HEK293T (cell line): Measurements from ENCODE around the gene PYCR2.

ENCODE experiments used
- ARNT ChIP-seq: fragments of 450-650 bp; IDR thresholded peaks from 2 replicates; pipeline ENCODE4 v1.6.1; 2017; ENCODE audit warnings: mild to moderate bottlenecking
- CTBP1 ChIP-seq: fragments of 450-650 bp; IDR thresholded peaks from 2 replicates; pipeline ENCODE4 v1.6.1; 2016; ENCODE audit warnings: borderline replicate concordance
- ELF4 ChIP-seq: fragments of 450-650 bp; IDR thresholded peaks from 2 replicates; pipeline ENCODE4 v1.6.1; 2017; ENCODE audit warnings: antibody characterized with exemption
- FOXA1 ChIP-seq: fragments of 450-650 bp; IDR thresholded peaks from 2 replicates; pipeline ENCODE4 v1.6.1; 2016; ENCODE audit warnings: mild to moderate bottlenecking
- FOXK2 ChIP-seq: fragments of 450-650 bp; IDR thresholded peaks from 2 replicates; pipeline ENCODE4 v1.6.1; 2016; ENCODE audit warnings: mild to moderate bottlenecking
- FOXM1 ChIP-seq: fragments of 450-650 bp; IDR thresholded peaks from 2 replicates; pipeline ENCODE4 v1.6.1; 2017; ENCODE audit warnings: mild to moderate bottlenecking, borderline replicate concordance
- L3MBTL2 ChIP-seq: fragments of 450-650 bp; conservative IDR thresholded peaks from 2 replicates; pipeline ENCODE4 v1.6.1; 2016; ENCODE audit warnings: mild to moderate bottlenecking
- LEF1 ChIP-seq: fragments of 450-650 bp; IDR thresholded peaks from 2 replicates; pipeline ENCODE4 v1.6.1; 2017; ENCODE audit warnings: mild to moderate bottlenecking, borderline replicate concordance
- SP1 ChIP-seq: fragments of 450-650 bp; IDR thresholded peaks from 2 replicates; pipeline ENCODE4 v1.6.1; 2017
- SUZ12 ChIP-seq: fragments of 450-650 bp; IDR thresholded peaks from 2 replicates; pipeline ENCODE4 v1.6.1; 2016; ENCODE audit warnings: mild to moderate bottlenecking
- TF ChIP-seq, protein P1 (sequence below): fragments of 450-650 bp; IDR thresholded peaks from 2 replicates; pipeline ENCODE4 v1.6.1; 2016

GRCh38 chr1:225879521-225880221, 44.4 kb downstream of the PYCR2 start:
- TF ChIP-seq SUZ12 (no peak), FOXK2 (no peak), FOXA1 (no peak), L3MBTL2 (no peak), FOXM1 (no peak), SP1 (no peak), CTBP1 (no peak), ELF4 (no peak), ARNT (no peak), LEF1 (no peak)
- TF ChIP-seq, protein P1, sequence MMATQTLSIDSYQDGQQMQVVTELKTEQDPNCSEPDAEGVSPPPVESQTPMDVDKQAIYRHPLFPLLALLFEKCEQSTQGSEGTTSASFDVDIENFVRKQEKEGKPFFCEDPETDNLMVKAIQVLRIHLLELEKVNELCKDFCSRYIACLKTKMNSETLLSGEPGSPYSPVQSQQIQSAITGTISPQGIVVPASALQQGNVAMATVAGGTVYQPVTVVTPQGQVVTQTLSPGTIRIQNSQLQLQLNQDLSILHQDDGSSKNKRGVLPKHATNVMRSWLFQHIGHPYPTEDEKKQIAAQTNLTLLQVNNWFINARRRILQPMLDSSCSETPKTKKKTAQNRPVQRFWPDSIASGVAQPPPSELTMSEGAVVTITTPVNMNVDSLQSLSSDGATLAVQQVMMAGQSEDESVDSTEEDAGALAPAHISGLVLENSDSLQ = no peak
